Caco-2 (cell line): ENCODE data around the gene F13A1. TPM values are rescaled to one million over a fixed set of nuclear protein-coding genes. Genes with fewer than 3 reads are reported as not detected.

Source experiments
- BruUV-seq: library from RNA; stranded (reverse); fragments of 400-500 nt; replicated peaks from 2 replicates; lab custom pipeline; 2021; lab: Mats Ljungman, UMichigan
- CTCF ChIA-PET: fragments of 300-600 bp; sonication (Branson Sonifier 250); formaldehyde crosslinking; loops from one replicate; lab custom pipeline; 2022; ENCODE audit warnings: antibody characterized with exemption; lab: Charles Lee
- POLR2A ChIA-PET: fragments of 300-600 bp; sonication (Branson Sonifier 250); formaldehyde crosslinking; loops from one replicate; lab custom pipeline; 2022; ENCODE audit warnings: antibody characterized with exemption; lab: Charles Lee
- DNase-seq, 2 experiments: peaks; one replicate each; pipeline versions ENCODE4 v3.0.0 to v3.0.0-alpha.2; 2020 to 2022
- H3K27me3 ChIP-seq: replicated peaks from 2 replicates; pipeline ENCODE4 v1.6.0; 2011; ENCODE audit warnings: low read length; ENCODE audit not compliant: control insufficient read depth, insufficient read depth
- H3K36me3 ChIP-seq: 2 replicates; pipeline ENCODE4 v1.5.1; 2011; ENCODE audit warnings: low read length; ENCODE audit not compliant: control insufficient read depth, insufficient read depth
- H3K4me1 ChIP-seq: fragments of 250-450 bp; sonication (Bioruptor Pico); 2 replicates; pipeline ENCODE4 v1.5.1; 2020; ENCODE audit warnings: mild to moderate bottlenecking
- H3K4me3 ChIP-seq: 2 replicates; pipeline ENCODE4 v1.5.1; 2011; ENCODE audit warnings: low read depth, mild to moderate bottlenecking, control low read depth, low read length
- H3K9me3 ChIP-seq: fragments of 250-450 bp; sonication (Bioruptor Pico); 2 replicates; pipeline ENCODE4 v1.5.1; 2020; ENCODE audit warnings: mild to moderate bottlenecking, moderate library complexity
- H3K27ac Mint-ChIP-seq: one replicate; pipeline ENCODE4 v1.8.0; 2022; ENCODE audit warnings: mixed read lengths; ENCODE audit not compliant: unreplicated experiment
- H3K27me3 Mint-ChIP-seq: one replicate; pipeline ENCODE4 v1.8.0; 2022; ENCODE audit warnings: mixed read lengths; ENCODE audit not compliant: insufficient read depth, unreplicated experiment
- H3K36me3 Mint-ChIP-seq: one replicate; pipeline ENCODE4 v1.8.0; 2022; ENCODE audit warnings: mild to moderate bottlenecking, mixed read lengths; ENCODE audit not compliant: insufficient read depth, unreplicated experiment
- H3K4me1 Mint-ChIP-seq: one replicate; pipeline ENCODE4 v1.8.0; 2022; ENCODE audit warnings: low read depth, mixed read lengths; ENCODE audit not compliant: unreplicated experiment
- H3K4me3 Mint-ChIP-seq: one replicate; pipeline ENCODE4 v1.8.0; 2022; ENCODE audit warnings: mild to moderate bottlenecking, moderate library complexity, mixed read lengths; ENCODE audit not compliant: unreplicated experiment
- H3K9me3 Mint-ChIP-seq: one replicate; pipeline ENCODE4 v1.8.0; 2022; ENCODE audit warnings: mixed read lengths; ENCODE audit not compliant: unreplicated experiment
- CTCF ChIP-seq, 2 experiments: fragments of 200-600 bp in 1 of 2; IDR thresholded peaks; 1 replicate in 1 of 2; 2 replicates in 1 of 2; pipeline versions ENCODE4 v1.5.1 to v1.8.0; 2011 to 2022; ENCODE audit warnings: antibody characterized with exemption in 1 of 2, control low read depth in 1 of 2, inconsistent platforms in 1 of 2, low read depth in 1 of 2, low read length in 1 of 2, mild to moderate bottlenecking in 1 of 2, moderate library complexity in 1 of 2; ENCODE audit not compliant: insufficient read depth in 1 of 2, severe bottlenecking in 1 of 2, unreplicated experiment in 1 of 2
- intact Hi-C: fragments of 100-400 bp; cut with micrococcal nuclease; formaldehyde crosslinking; loops from one replicate; pipeline ENCODE4 v1.10.0; 2022; ENCODE audit not compliant: unreplicated experiment
- total RNA-seq: library from RNA; stranded (reverse); gene quantifications from 2 replicates; pipeline ENCODE4 v1.2.3, GENCODE V29; 2022

F13A1 gene
- total RNA-seq, 1 experiment from 2014 or later = not detected

- H3K27ac Mint-ChIP-seq = no peak overlapping the region
- no peaks in the 10 kb centered on the region for H3K27me3 ChIP-seq
- BruUV-seq = no TSS peak
- peaks cover 5% of the 10 kb centered on the region for H3K27me3 Mint-ChIP-seq
- H3K9me3 ChIP-seq = no peaks in the 10 kb centered on the region
- H3K4me3 ChIP-seq = no peak overlapping the region
- H3K4me1 Mint-ChIP-seq = no peaks in the 10 kb centered on the region
- intact Hi-C loops = no loop called here
- H3K36me3 Mint-ChIP-seq = no peaks in the 10 kb centered on the region
- ChIA-PET CTCF (no interaction called here), POLR2A (no interaction called here)
- no peaks in the 10 kb centered on the region for H3K9me3 Mint-ChIP-seq
- TF ChIP-seq CTCF (IDR thresholded peaks at IDR 0.05; ENCODE audit: insufficient read depth in 1 of 2, low read depth in 1 of 2, low read length in 1 of 2, severe bottlenecking in 1 of 2, unreplicated experiment in 1 of 2) = no peak
- DNase-seq = no peak
- no peak overlapping the region for H3K4me3 Mint-ChIP-seq
- no peaks in the 10 kb centered on the region for H3K36me3 ChIP-seq
- no peaks in the 10 kb centered on the region for H3K4me1 ChIP-seq
These were observed 26.1 kb upstream of the F13A1 start for GRCh38 chr6:6346427-6347023.

GRCh38 chr6:6333501-6333900, 13.0 kb upstream of the F13A1 start:
- CTCF ChIA-PET = no interaction called here
- Histone ChIP-seq H3K9me3 (no peaks in the 10 kb centered on the region), H3K36me3 (no peaks in the 10 kb centered on the region), H3K27me3 (no peaks in the 10 kb centered on the region; the same call in 1 of the 2 replicates), H3K4me1 (no peaks in the 10 kb centered on the region), H3K4me3 (no peak overlapping the region)
- no peak overlapping the region for H3K4me3 Mint-ChIP-seq
- POLR2A ChIA-PET = no interaction called here
- H3K27me3 Mint-ChIP-seq = peaks cover 14% of the 10 kb centered on the region
- H3K4me1 Mint-ChIP-seq = no peaks in the 10 kb centered on the region
- no peaks in the 10 kb centered on the region for H3K9me3 Mint-ChIP-seq
- TF ChIP-seq CTCF (IDR thresholded peaks at IDR 0.05; ENCODE audit: insufficient read depth in 1 of 2, low read depth in 1 of 2, low read length in 1 of 2, severe bottlenecking in 1 of 2, unreplicated experiment in 1 of 2) = no peak
- H3K27ac Mint-ChIP-seq = no peak overlapping the region
- no peaks in the 10 kb centered on the region for H3K36me3 Mint-ChIP-seq
- intact Hi-C loops = no loop called here
- DNase-seq = no peak
- no TSS peak for BruUV-seq

GRCh38 chr6:6332811-6333244, 12.4 kb upstream of the F13A1 start:
- H3K27me3 Mint-ChIP-seq = peaks cover 14% of the 10 kb centered on the region
- H3K36me3 Mint-ChIP-seq = no peaks in the 10 kb centered on the region
- Histone ChIP-seq H3K36me3 (no peaks in the 10 kb centered on the region), H3K4me3 (no peak overlapping the region), H3K27me3 (no peaks in the 10 kb centered on the region; the same call in 1 of the 2 replicates), H3K9me3 (no peaks in the 10 kb centered on the region), H3K4me1 (no peaks in the 10 kb centered on the region)
- no peak for DNase-seq
- no peaks in the 10 kb centered on the region for H3K9me3 Mint-ChIP-seq
- intact Hi-C loops = no loop called here
- CTCF ChIA-PET = no interaction called here
- H3K27ac Mint-ChIP-seq = no peak overlapping the region
- no peak overlapping the region for H3K4me3 Mint-ChIP-seq
- TF ChIP-seq CTCF (IDR thresholded peaks at IDR 0.05; ENCODE audit: insufficient read depth in 1 of 2, low read depth in 1 of 2, low read length in 1 of 2, severe bottlenecking in 1 of 2, unreplicated experiment in 1 of 2) = no peak
- no TSS peak for BruUV-seq
- no peaks in the 10 kb centered on the region for H3K4me1 Mint-ChIP-seq
- POLR2A ChIA-PET = no interaction called here
